K562 (cell line): Measurements from ENCODE around the gene GLDN. TPM values are rescaled to one million over a fixed set of nuclear protein-coding genes. Genes with fewer than 3 reads are reported as not detected.

Experiments used
- ATAC-seq: fragments of 200-7000 bp; cut with Tn5 transposase; 3 replicates; pipeline ENCODE4 v1.9.1; 2020; ENCODE audit warnings: moderate library complexity
- BruUV-seq: library from RNA; stranded (reverse); fragments of 400-500 nt; replicated peaks from 2 replicates; lab custom pipeline; 2021; lab: Mats Ljungman, UMichigan
- CTCF ChIA-PET: fragments of 300-600 bp; formaldehyde crosslinking; extraction: SDS; loops from one replicate; lab custom pipeline; 2021; ENCODE audit warnings: low intra/inter-chr PET ratio; lab: Yijun Ruan, JAX
- POLR2A ChIA-PET: fragments of 300-600, 350-650 bp; sonication (Branson Sonifier 250); formaldehyde crosslinking; extraction: SDS; loops from one replicate; lab custom pipeline; 2021; ENCODE audit warnings: antibody characterized with exemption, inconsistent platforms; lab: Yijun Ruan, JAX
- DNase-seq, 4 experiments: peaks; one replicate each; pipeline versions ENCODE4 v3.0.0 to v3.0.0-alpha.2; 2011 to 2018; ENCODE audit warnings: low spot score in 3 of 4, mixed read lengths in 3 of 4; ENCODE audit errors: extremely low read depth in 1 of 4
- FAIRE-seq: peaks from 2 replicates; lab custom pipeline; 2011; peaks lifted over from hg19 to GRCh38; lab: Jason Lieb, UNC
- H2AFZ ChIP-seq: 2 replicates; pipeline ENCODE4 v1.6.0; 2011; ENCODE audit warnings: low read depth, low read length, control low read depth, inconsistent platforms
- H3K27ac ChIP-seq: fragments of 200-600 bp; 3 replicates; pipeline ENCODE4 v1.8.0; 2011; ENCODE audit warnings: low read depth, mild to moderate bottlenecking, control low read depth, inconsistent platforms, low read length, moderate library complexity, mixed read lengths; ENCODE audit errors: extremely low read depth
- H3K27me3 ChIP-seq, 2 experiments: fragments of 300-600 bp in 1 of 2; 2 replicates in 1 of 2; 3 replicates in 1 of 2; pipeline versions ENCODE4 v1.6.0 to v1.8.0; 2011; ENCODE audit warnings: inconsistent platforms in 2 of 2, low read length in 2 of 2, mild to moderate bottlenecking in 1 of 2, mixed read lengths in 1 of 2, moderate library complexity in 1 of 2; ENCODE audit not compliant: control insufficient read depth in 2 of 2, insufficient read depth in 2 of 2
- H3K36me3 ChIP-seq: fragments of 300-600 bp; 3 replicates; pipeline ENCODE4 v1.8.0; 2011; ENCODE audit warnings: mild to moderate bottlenecking, low read length, inconsistent platforms; ENCODE audit not compliant: control insufficient read depth, insufficient read depth
- H3K4me1 ChIP-seq, 2 experiments: fragments of 200-600 bp in 1 of 2; replicated peaks in 1 of 2; 2 replicates in 1 of 2; 3 replicates in 1 of 2; pipeline versions ENCODE4 v1.5.1 to v1.8.0; 2011; ENCODE audit warnings: inconsistent platforms in 2 of 2, low read length in 2 of 2, mild to moderate bottlenecking in 1 of 2, mixed read lengths in 1 of 2, moderate library complexity in 1 of 2; ENCODE audit not compliant: control insufficient read depth in 2 of 2, insufficient read depth in 2 of 2
- H3K4me2 ChIP-seq: 2 replicates; pipeline ENCODE4 v1.6.1; 2011; ENCODE audit warnings: low read length, control low read depth, inconsistent platforms, mixed read lengths; ENCODE audit not compliant: insufficient read depth
- H3K4me3 ChIP-seq: fragments of 200-600 bp; sonication (generic), shearing (Covaris generic); 2 replicates; pipeline ENCODE4 v1.5.1; 2016; ENCODE audit warnings: control low read depth, inconsistent platforms
- H3K79me2 ChIP-seq: fragments of 200-600 bp; 3 replicates; pipeline ENCODE4 v1.8.0; 2011; ENCODE audit warnings: low read length, inconsistent platforms; ENCODE audit not compliant: control insufficient read depth, insufficient read depth
- H3K9ac ChIP-seq, 2 experiments: 2 replicates each; pipeline versions ENCODE4 v1.6.0 to v1.6.1; 2011; ENCODE audit warnings: low read depth in 2 of 2, low read length in 2 of 2, control low read depth in 1 of 2, inconsistent platforms in 1 of 2, mild to moderate bottlenecking in 1 of 2, mixed read lengths in 1 of 2; ENCODE audit not compliant: insufficient read depth in 1 of 2
- H3K9me1 ChIP-seq: one replicate; pipeline ENCODE4 v1.6.0; 2011; ENCODE audit warnings: inconsistent platforms, mild to moderate bottlenecking, low read length, moderate library complexity; ENCODE audit not compliant: control insufficient read depth, insufficient read depth
- H3K9me3 ChIP-seq: replicated peaks from 2 replicates; pipeline ENCODE4 v1.5.1; 2011; ENCODE audit warnings: low read depth, low read length, inconsistent platforms; ENCODE audit not compliant: control insufficient read depth, insufficient read depth
- H4K20me1 ChIP-seq: replicated peaks from 2 replicates; pipeline ENCODE4 v1.6.1; 2011; ENCODE audit warnings: low read length, inconsistent platforms, mixed read lengths; ENCODE audit not compliant: control insufficient read depth, insufficient read depth
- EGR1 ChIP-seq: fragments of 450-650 bp; conservative IDR thresholded peaks from 2 replicates; pipeline ENCODE4 v1.6.1; 2017; ENCODE audit warnings: mild to moderate bottlenecking
- ILK ChIP-seq: fragments of 450-650 bp; IDR thresholded peaks from 2 replicates; pipeline ENCODE4 v1.6.1; 2016; ENCODE audit warnings: missing genetic modification characterization, low read depth, mild to moderate bottlenecking, missing compliant biosample characterization, moderate library complexity, borderline replicate concordance
- JUND ChIP-seq, 2 experiments: IDR thresholded peaks; 2 replicates in 1 of 2; 3 replicates in 1 of 2; pipeline ENCODE4 v1.6.1; 2011; ENCODE audit warnings: borderline replicate concordance in 2 of 2, low read depth in 2 of 2, low read length in 2 of 2, improper control_type of control experiment in 1 of 2, missing biosample characterization in 1 of 2, missing genetic modification characterization in 1 of 2, missing genetic modification reagents in 1 of 2
- MAFK ChIP-seq: IDR thresholded peaks from 2 replicates; pipeline ENCODE4 v1.6.1; 2011; ENCODE audit warnings: low read length, improper control_type of control experiment
- RAD51 ChIP-seq: fragments of 450-650 bp; IDR thresholded peaks from 2 replicates; pipeline ENCODE4 v1.7.1; 2016; ENCODE audit warnings: low read depth, mild to moderate bottlenecking, borderline replicate concordance
- SOX6 ChIP-seq: fragments of 450-650 bp; IDR thresholded peaks from 2 replicates; pipeline ENCODE4 v1.6.1; 2014; ENCODE audit warnings: mild to moderate bottlenecking
- WGBS: fragments of 100-300 bp; shearing (Covaris generic); methylation state at CpG from one replicate; pipeline ENCODE4 v1.1.6; 2016; ENCODE audit warnings: low coverage, mixed read lengths; ENCODE audit not compliant: insufficient coverage; ENCODE audit errors: missing lambda C conversion rate; 5-methylcytosine and 5-hydroxymethylcytosine counted together
- in situ Hi-C: fragments of 300-500 bp; cut with MboI; formaldehyde crosslinking; loops from 4 replicates; pipeline ENCODE4 v1.15.0; 2018; ENCODE audit warnings: inconsistent platforms, mixed read lengths
- intact Hi-C: fragments of 100-400 bp; cut with micrococcal nuclease; formaldehyde crosslinking; loops from 2 replicates; pipeline ENCODE4 v1.14.2; 2022
- polyA plus RNA-seq, 8 experiments: library from polyadenylated mRNA; depleted of rRNA in 4 of 8; stranded (reverse) in 5 of 8; unstranded in 3 of 8; fragments of >200 nt; fragmentation: Nextera tagmentation in 2 of 8; fragmentation: Illumina TruSeq in 1 of 8; extraction: Ambion mirVana in 2 of 8; extraction: Trizol in 1 of 8; gene quantifications; 2 replicates each; pipeline versions ENCODE4 v1.2.1 to v1.2.3, GENCODE V29; 2011 to 2014; ENCODE audit warnings: inconsistent platforms in 1 of 8, missing spikeins in 1 of 8
- total RNA-seq, 7 experiments: library from RNA; depleted of rRNA in 6 of 7; stranded (reverse); fragments of >200 nt in 6 of 7; fragmentation: Illumina TruSeq in 2 of 7; extraction: Trizol in 2 of 7; gene quantifications; 2 replicates each; pipeline versions ENCODE4 v1.2.1 to v1.2.3, GENCODE V29; 2011 to 2021; ENCODE audit warnings: low replicate concordance in 1 of 7
- TF ChIP-seq, protein P1 (sequence below): sonication (generic); formaldehyde crosslinking; IDR thresholded peaks from 2 replicates; pipeline ENCODE4 v1.8.1; 2023; ENCODE audit warnings: mild to moderate bottlenecking, missing genetic modification reagents

The GLDN gene
- total and polyA plus RNA-seq, 9 of the 15 experiments (the other 6 are each of a cell fraction or from before 2014, with no cell fraction given): 0.05 to 0.33 (median 0.18) TPM

DNA sequence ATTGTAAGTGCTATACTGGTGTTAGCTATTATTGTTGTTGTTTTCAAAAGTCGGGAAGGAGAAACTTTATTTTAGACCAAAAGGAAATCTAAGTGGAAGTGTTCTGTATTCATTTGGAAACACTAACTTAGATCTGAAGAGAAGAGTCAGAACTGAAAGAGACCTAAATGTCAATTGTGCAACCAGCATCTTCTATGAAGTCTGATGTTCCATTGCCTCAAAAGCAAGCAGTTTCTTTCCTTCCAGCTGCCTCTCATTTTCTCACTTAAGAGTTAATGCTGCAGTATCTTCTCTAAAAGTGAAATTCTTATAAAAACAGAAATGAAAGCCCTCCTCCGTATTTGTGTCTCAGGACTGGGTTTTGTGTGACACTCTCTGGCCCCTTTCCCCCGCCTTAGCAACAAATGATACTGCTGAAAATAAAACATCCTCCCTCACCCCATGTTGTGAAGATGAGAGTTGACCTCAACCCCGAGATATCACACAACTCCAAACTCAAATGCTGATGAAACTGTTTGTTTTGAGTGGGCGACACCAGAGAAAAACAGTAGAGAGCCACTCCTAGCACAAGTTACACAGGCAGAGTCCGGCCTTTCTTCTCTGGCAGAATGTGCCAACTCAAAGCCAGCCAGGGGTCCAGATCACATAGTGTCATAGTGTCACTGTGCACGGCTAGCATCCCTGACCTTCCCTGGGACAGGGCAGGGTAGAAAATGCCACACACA lies 48.9 kb downstream of the GLDN start:
- DNase-seq: no peak
- in situ Hi-C loops: no loop called here
- Histone ChIP-seq H3K4me1 (no peaks in the 10 kb centered on the region; a peak in 1 of 5 replicates), H3K4me3 (no peak overlapping the region), H4K20me1 (no peaks in the 10 kb centered on the region), H3K4me2 (no peak overlapping the region), H3K27ac (no peak overlapping the region), H3K36me3 (no peaks in the 10 kb centered on the region), H3K79me2 (no peaks in the 10 kb centered on the region)
- CTCF ChIA-PET: interaction anchor here (1.2 kb wide), 1 partner anchor 113 kb away, joined by 6 read pairs; no protein-coding TSS in a partner anchor
- WGBS: 11% methylated on average over 7 of the region's 7 CpGs
- intact Hi-C loops: no loop called here
- no peak for FAIRE-seq
- POLR2A ChIA-PET: interaction anchor here (0.6 kb wide), 1 partner anchor 108 kb away, joined by 3 read pairs; no protein-coding TSS in a partner anchor
- ATAC-seq: no peak
- no peak for TF ChIP-seq ILK (tag)
- no peak for TF ChIP-seq SOX6
- no peak for TF ChIP-seq JUND (IDR thresholded peaks at IDR 0.05; ENCODE audit: borderline replicate concordance, low read depth, low read length)
- TF ChIP-seq JUND (tag; IDR thresholded peaks at IDR 0.05; ENCODE audit: borderline replicate concordance, low read depth, low read length): no peak
- TF ChIP-seq, protein P1, sequence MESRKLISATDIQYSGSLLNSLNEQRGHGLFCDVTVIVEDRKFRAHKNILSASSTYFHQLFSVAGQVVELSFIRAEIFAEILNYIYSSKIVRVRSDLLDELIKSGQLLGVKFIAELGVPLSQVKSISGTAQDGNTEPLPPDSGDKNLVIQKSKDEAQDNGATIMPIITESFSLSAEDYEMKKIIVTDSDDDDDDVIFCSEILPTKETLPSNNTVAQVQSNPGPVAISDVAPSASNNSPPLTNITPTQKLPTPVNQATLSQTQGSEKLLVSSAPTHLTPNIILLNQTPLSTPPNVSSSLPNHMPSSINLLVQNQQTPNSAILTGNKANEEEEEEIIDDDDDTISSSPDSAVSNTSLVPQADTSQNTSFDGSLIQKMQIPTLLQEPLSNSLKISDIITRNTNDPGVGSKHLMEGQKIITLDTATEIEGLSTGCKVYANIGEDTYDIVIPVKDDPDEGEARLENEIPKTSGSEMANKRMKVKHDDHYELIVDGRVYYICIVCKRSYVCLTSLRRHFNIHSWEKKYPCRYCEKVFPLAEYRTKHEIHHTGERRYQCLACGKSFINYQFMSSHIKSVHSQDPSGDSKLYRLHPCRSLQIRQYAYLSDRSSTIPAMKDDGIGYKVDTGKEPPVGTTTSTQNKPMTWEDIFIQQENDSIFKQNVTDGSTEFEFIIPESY: no peak
- peak; percentile 35; the same call in 1 of the 2 replicates for TF ChIP-seq EGR1
- TF ChIP-seq MAFK: no peak
- no peak for TF ChIP-seq RAD51
- TF ChIP-seq, all 486 proteins: peak for 1
- no peaks in the 10 kb centered on the region for H3K9me3 ChIP-seq
- BruUV-seq: no TSS peak
- H3K9ac ChIP-seq: no peak overlapping the region
- no peak overlapping the region for H2AFZ ChIP-seq
- peaks cover 6 to 23% of the 10 kb centered on the region in 2 experiments; a peak in 4 of 5 replicates for H3K27me3 ChIP-seq
- H3K9me1 ChIP-seq: no peaks in the 10 kb centered on the region
